Measurements from ENCODE around the gene TRIM33. TPM values are rescaled to one million over a fixed set of nuclear protein-coding genes. Genes with fewer than 3 reads are reported as not detected.

TRIM33 gene
- total RNA-seq, 1 experiment from 2014 or later = 44.5 TPM

GRCh38 chr1:114458237-114458777 lies 52.7 kb downstream of the TRIM33 start:
- Mint-ChIP-seq H3K36me3 (peaks cover 27% of the 10 kb centered on the region), H3K27me3 (ENCODE audit: low read depth) (no peaks in the 10 kb centered on the region), H3K4me1 (peaks cover 16% of the 10 kb centered on the region), H3K27ac (peak overlapping the region; percentile 20; the same call in 1 of the 2 replicates), H3K4me3 (no peak overlapping the region), H3K9me3 (no peaks in the 10 kb centered on the region)
- ATAC-seq (no peak), DNase-seq (ENCODE audit: low spot score) (no peak)
- ChIA-PET POLR2A (no interaction called here), CTCF (no interaction called here)
- TF ChIP-seq FOXP4 (CRISPR knock-in tag; IDR thresholded peaks at IDR 0.05) (no peak), JUN (CRISPR knock-in tag; IDR thresholded peaks at IDR 0.05) (no peak), KAT7 (CRISPR knock-in tag; IDR thresholded peaks at IDR 0.05; ENCODE audit: borderline replicate concordance) (no peak), STAT6 (CRISPR knock-in tag; conservative IDR thresholded peaks at IDR 0.05; ENCODE audit: low read depth) (no peak), HMGXB4 (CRISPR knock-in tag; IDR thresholded peaks at IDR 0.05) (no peak), NFYB (CRISPR knock-in tag; conservative IDR thresholded peaks at IDR 0.05; ENCODE audit: low read depth) (no peak), ZSCAN18 (CRISPR knock-in tag; IDR thresholded peaks at IDR 0.05) (no peak), TEAD1 (CRISPR knock-in tag; IDR thresholded peaks at IDR 0.05) (no peak), SP1 (CRISPR knock-in tag; conservative IDR thresholded peaks at IDR 0.05) (no peak), RORB (CRISPR knock-in tag; IDR thresholded peaks at IDR 0.05) (no peak)
- TF ChIP-seq, protein P1, sequence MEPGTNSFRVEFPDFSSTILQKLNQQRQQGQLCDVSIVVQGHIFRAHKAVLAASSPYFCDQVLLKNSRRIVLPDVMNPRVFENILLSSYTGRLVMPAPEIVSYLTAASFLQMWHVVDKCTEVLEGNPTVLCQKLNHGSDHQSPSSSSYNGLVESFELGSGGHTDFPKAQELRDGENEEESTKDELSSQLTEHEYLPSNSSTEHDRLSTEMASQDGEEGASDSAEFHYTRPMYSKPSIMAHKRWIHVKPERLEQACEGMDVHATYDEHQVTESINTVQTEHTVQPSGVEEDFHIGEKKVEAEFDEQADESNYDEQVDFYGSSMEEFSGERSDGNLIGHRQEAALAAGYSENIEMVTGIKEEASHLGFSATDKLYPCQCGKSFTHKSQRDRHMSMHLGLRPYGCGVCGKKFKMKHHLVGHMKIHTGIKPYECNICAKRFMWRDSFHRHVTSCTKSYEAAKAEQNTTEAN (CRISPR knock-in tag; IDR thresholded peaks at IDR 0.05) = no peak
- TF ChIP-seq, protein P2, sequence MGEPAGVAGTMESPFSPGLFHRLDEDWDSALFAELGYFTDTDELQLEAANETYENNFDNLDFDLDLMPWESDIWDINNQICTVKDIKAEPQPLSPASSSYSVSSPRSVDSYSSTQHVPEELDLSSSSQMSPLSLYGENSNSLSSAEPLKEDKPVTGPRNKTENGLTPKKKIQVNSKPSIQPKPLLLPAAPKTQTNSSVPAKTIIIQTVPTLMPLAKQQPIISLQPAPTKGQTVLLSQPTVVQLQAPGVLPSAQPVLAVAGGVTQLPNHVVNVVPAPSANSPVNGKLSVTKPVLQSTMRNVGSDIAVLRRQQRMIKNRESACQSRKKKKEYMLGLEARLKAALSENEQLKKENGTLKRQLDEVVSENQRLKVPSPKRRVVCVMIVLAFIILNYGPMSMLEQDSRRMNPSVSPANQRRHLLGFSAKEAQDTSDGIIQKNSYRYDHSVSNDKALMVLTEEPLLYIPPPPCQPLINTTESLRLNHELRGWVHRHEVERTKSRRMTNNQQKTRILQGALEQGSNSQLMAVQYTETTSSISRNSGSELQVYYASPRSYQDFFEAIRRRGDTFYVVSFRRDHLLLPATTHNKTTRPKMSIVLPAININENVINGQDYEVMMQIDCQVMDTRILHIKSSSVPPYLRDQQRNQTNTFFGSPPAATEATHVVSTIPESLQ (CRISPR knock-in tag; IDR thresholded peaks at IDR 0.05) = no peak

DNA sequence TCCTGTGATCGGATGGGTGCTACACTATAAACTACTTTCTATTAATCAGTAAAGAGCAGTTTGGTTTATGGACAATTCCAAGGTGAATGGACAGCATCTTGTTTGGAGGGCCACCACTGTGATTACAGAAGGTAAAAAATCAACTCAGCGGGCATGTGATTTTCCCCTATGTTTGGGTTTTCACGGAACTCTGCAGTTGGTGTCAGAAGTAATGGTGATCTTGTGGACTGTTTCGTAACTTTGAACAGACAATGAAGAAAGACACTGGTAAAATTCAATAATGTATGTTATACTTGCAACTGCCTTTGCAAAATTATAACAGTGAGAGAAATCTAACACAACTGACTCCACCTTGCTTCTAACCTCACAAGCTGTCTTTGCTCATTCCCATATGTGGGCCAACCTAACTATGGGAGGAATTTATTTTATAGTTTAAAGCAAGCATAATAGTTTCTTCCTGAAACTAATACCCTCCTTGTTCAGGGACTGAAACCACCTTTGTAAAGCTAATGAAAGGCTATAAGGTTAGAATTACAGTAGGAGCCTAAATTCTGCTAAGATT lies 53.2 kb downstream of the TRIM33 start:
- H3K27me3 Mint-ChIP-seq (ENCODE audit: low read depth) = no peaks in the 10 kb centered on the region
- no peak for ATAC-seq
- no peak overlapping the region; the same call in 1 of the 2 replicates for H3K27ac Mint-ChIP-seq
- DNase-seq (ENCODE audit: low spot score) = no peak
- CTCF ChIA-PET = no interaction called here
- no peak overlapping the region for H3K4me3 Mint-ChIP-seq
- TF ChIP-seq ZNF317 (CRISPR knock-in tag; IDR thresholded peaks at IDR 0.05; ENCODE audit: borderline replicate concordance, low read depth) = no peak
- TF ChIP-seq ZNF263 (CRISPR knock-in tag; IDR thresholded peaks at IDR 0.05; ENCODE audit: low read depth) = no peak
- H3K9me3 Mint-ChIP-seq = no peaks in the 10 kb centered on the region
- peaks cover 16% of the 10 kb centered on the region for H3K4me1 Mint-ChIP-seq
- peaks cover 31% of the 10 kb centered on the region for H3K36me3 Mint-ChIP-seq
- POLR2A ChIA-PET = no interaction called here
